K562 (cell line): ENCODE measurements around the gene SEC24B. TPM values are rescaled to one million over a fixed set of nuclear protein-coding genes. Genes with fewer than 3 reads are reported as not detected.

Experiments used
- EP400 ChIP-seq: fragments of 450-650 bp; IDR thresholded peaks from 2 replicates; pipeline ENCODE4 v1.6.1; 2017; ENCODE audit warnings: antibody characterized with exemption, mild to moderate bottlenecking, moderate library complexity
- MBD2 ChIP-seq: sonication (generic); IDR thresholded peaks from 2 replicates; pipeline ENCODE4 v1.6.1; 2016; ENCODE audit warnings: low read depth, borderline replicate concordance
- MYNN ChIP-seq, 2 experiments: sonication (generic); formaldehyde crosslinking in 1 of 2; IDR thresholded peaks; 2 replicates each; pipeline versions ENCODE4 v1.5.0 to v1.6.1; 2016 to 2020; ENCODE audit warnings: antibody characterized with exemption in 1 of 2, missing genetic modification reagents in 1 of 2
- NBN ChIP-seq: fragments of 450-650 bp; IDR thresholded peaks from 2 replicates; pipeline ENCODE4 v1.6.1; 2016; ENCODE audit warnings: low read depth, mild to moderate bottlenecking
- POLR2A ChIP-seq: fragments of 450-650 bp; conservative IDR thresholded peaks from 2 replicates; pipeline ENCODE4 v1.6.1; 2016
- ZBTB2 ChIP-seq: fragments of 450-650 bp; IDR thresholded peaks from 2 replicates; pipeline ENCODE4 v1.6.1; 2016; ENCODE audit warnings: antibody characterized with exemption
- ZC3H11A ChIP-seq: IDR thresholded peaks from 2 replicates; pipeline ENCODE4 v1.6.1; 2012; ENCODE audit warnings: low read depth, low read length, improper control_type of control experiment
- ZNF318 ChIP-seq, 2 experiments: fragments of 450-650 bp; IDR thresholded peaks; 2 replicates each; pipeline ENCODE4 v1.6.1; 2016; ENCODE audit warnings: mild to moderate bottlenecking in 2 of 2, borderline replicate concordance in 1 of 2, low read depth in 1 of 2, moderate library complexity in 1 of 2
- polyA plus RNA-seq, 8 experiments: library from polyadenylated mRNA; depleted of rRNA in 4 of 8; stranded (reverse) in 5 of 8; unstranded in 3 of 8; fragments of >200 nt; fragmentation: Nextera tagmentation in 2 of 8; fragmentation: Illumina TruSeq in 1 of 8; extraction: Ambion mirVana in 2 of 8; extraction: Trizol in 1 of 8; gene quantifications; 2 replicates each; pipeline versions ENCODE4 v1.2.1 to v1.2.3, GENCODE V29; 2011 to 2014; ENCODE audit warnings: inconsistent platforms in 1 of 8, missing spikeins in 1 of 8
- total RNA-seq, 7 experiments: library from RNA; depleted of rRNA in 6 of 7; stranded (reverse); fragments of >200 nt in 6 of 7; fragmentation: Illumina TruSeq in 2 of 7; extraction: Trizol in 2 of 7; gene quantifications; 2 replicates each; pipeline versions ENCODE4 v1.2.1 to v1.2.3, GENCODE V29; 2011 to 2021; ENCODE audit warnings: low replicate concordance in 1 of 7
- TF ChIP-seq, protein P1 (sequence below): fragments of 450-650 bp; formaldehyde crosslinking; IDR thresholded peaks from 2 replicates; pipeline ENCODE4 v1.4.0; 2020; ENCODE audit warnings: mild to moderate bottlenecking, mixed read lengths
- TF ChIP-seq, protein P2 (sequence below): fragments of 250-450 bp; sonication (Bioruptor Pico); IDR thresholded peaks from 2 replicates; pipeline ENCODE4 v1.5.1; 2021; ENCODE audit warnings: mild to moderate bottlenecking
- TF ChIP-seq, protein P3 (sequence below): fragments of 250-450 bp; sonication (Bioruptor Pico); IDR thresholded peaks from 2 replicates; pipeline ENCODE4 v1.8.0; 2022; ENCODE audit warnings: inconsistent platforms

The SEC24B gene
- total and polyA plus RNA-seq, 9 of the 15 experiments (the other 6 are each of a cell fraction or from before 2014, with no cell fraction given), result 6.3 to 46.4 (median 17.1) TPM

DNA sequence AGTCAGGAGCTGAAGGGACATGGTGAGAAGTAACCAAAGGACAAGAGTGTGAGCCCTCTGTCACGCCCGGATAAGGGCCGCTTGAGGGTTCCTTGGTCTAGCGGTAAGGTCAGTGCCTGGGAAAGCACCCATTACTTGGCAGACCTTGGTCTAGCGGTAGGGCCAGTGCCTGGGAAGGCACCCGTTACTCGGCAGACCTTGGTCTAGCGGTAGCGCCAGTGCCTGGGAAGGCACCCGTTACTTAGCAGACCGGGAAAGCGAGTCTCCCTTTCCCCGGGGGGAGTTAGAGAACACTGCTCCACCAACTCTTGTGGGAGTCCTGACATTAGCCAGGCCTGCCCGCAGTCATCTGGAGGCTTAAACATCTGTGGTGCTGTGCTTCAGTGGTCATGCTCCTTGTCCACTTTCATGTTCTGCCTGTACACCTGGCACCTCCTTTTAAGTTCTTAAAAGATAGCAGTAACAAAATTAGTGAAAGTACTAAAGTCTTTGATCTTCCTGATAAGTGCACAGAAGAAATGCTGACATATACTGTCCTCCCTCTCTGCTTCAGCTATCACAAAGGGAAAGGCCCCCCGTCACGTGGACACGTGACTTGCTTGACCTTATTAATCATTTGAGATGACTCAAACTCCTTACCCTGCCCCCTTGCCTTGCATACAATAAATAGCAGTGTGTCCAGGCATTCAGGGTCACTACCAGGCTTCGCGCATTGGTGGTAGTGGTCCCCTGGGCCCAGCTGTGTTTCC lies 9.3 kb upstream of the SEC24B start (continued):
- TF ChIP-seq EP400 (no peak), NBN (no peak), ZC3H11A (no peak), MBD2 (no peak), ZBTB2 (no peak), MYNN (IDR thresholded peaks at IDR 0.05) (no peak), MYNN (CRISPR knock-in tag; IDR thresholded peaks at IDR 0.05) (no peak), ZNF318 (IDR thresholded peaks at IDR 0.05; ENCODE audit: borderline replicate concordance in 1 of 2, low read depth in 1 of 2) (no peak), POLR2A (no peak)
- TF ChIP-seq, protein P1, sequence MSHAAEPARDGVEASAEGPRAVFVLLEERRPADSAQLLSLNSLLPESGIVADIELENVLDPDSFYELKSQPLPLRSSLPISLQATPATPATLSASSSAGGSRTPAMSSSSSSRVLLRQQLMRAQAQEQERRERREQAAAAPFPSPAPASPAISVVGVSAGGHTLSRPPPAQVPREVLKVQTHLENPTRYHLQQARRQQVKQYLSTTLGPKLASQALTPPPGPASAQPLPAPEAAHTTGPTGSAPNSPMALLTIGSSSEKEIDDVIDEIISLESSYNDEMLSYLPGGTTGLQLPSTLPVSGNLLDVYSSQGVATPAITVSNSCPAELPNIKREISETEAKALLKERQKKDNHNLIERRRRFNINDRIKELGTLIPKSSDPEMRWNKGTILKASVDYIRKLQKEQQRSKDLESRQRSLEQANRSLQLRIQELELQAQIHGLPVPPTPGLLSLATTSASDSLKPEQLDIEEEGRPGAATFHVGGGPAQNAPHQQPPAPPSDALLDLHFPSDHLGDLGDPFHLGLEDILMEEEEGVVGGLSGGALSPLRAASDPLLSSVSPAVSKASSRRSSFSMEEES (CRISPR knock-in tag), result peak; percentile 52
- TF ChIP-seq, protein P2, sequence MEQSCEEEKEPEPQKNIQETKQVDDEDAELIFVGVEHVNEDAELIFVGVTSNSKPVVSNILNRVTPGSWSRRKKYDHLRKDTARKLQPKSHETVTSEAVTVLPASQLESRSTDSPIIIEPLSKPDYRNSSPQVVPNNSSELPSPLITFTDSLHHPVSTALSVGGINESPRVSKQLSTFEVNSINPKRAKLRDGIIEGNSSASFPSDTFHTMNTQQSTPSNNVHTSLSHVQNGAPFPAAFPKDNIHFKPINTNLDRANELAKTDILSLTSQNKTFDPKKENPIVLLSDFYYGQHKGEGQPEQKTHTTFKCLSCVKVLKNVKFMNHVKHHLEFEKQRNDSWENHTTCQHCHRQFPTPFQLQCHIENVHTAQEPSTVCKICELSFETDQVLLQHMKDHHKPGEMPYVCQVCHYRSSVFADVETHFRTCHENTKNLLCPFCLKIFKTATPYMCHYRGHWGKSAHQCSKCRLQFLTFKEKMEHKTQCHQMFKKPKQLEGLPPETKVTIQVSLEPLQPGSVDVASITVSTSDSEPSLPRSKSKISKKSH (CRISPR knock-in tag), result no peak
- TF ChIP-seq, protein P3, sequence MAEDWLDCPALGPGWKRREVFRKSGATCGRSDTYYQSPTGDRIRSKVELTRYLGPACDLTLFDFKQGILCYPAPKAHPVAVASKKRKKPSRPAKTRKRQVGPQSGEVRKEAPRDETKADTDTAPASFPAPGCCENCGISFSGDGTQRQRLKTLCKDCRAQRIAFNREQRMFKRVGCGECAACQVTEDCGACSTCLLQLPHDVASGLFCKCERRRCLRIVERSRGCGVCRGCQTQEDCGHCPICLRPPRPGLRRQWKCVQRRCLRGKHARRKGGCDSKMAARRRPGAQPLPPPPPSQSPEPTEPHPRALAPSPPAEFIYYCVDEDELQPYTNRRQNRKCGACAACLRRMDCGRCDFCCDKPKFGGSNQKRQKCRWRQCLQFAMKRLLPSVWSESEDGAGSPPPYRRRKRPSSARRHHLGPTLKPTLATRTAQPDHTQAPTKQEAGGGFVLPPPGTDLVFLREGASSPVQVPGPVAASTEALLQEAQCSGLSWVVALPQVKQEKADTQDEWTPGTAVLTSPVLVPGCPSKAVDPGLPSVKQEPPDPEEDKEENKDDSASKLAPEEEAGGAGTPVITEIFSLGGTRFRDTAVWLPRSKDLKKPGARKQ, result no peak
